Stimulated activated effector memory CD8-positive, alpha-beta T cell treated with anti-CD3 and anti-CD28 coated beads, Interleukin-12 subunit alpha, Interleukin-12 subunit beta, amount 100 ng/mL, for 72 hours (primary cell): Measurements from ENCODE around the gene CCDC171.
"Not testable (repeated sequence)": the region's sequence is repeated elsewhere in the genome, so short reads cannot be mapped to it uniquely, and the experiment has no call there.

Experiments used
- ATAC-seq: fragments of 150-1000 bp; cut with Tn5 transposase; 2 replicates; pipeline ENCODE4 v1.10.0; 2021
- DNase-seq, 2 donors: peaks; one replicate each; pipeline ENCODE4 v3.0.0; 2021 to 2022; ENCODE audit warnings: low spot score in 2 of 2
- H3K27ac Mint-ChIP-seq: one replicate; pipeline ENCODE4 v1.8.0; 2022; ENCODE audit warnings: mild to moderate bottlenecking, mixed read lengths
- H3K36me3 Mint-ChIP-seq: one replicate; pipeline ENCODE4 v1.8.0; 2022; ENCODE audit warnings: mild to moderate bottlenecking, mixed read lengths
- H3K4me1 Mint-ChIP-seq: one replicate; pipeline ENCODE4 v1.8.0; 2022; ENCODE audit warnings: mixed read lengths
- H3K4me3 Mint-ChIP-seq: one replicate; pipeline ENCODE4 v1.8.0; 2022; ENCODE audit warnings: mild to moderate bottlenecking, mixed read lengths
- H3K9me3 Mint-ChIP-seq: one replicate; pipeline ENCODE4 v1.8.0; 2022; ENCODE audit warnings: mixed read lengths

CCDC171 gene

DNA sequence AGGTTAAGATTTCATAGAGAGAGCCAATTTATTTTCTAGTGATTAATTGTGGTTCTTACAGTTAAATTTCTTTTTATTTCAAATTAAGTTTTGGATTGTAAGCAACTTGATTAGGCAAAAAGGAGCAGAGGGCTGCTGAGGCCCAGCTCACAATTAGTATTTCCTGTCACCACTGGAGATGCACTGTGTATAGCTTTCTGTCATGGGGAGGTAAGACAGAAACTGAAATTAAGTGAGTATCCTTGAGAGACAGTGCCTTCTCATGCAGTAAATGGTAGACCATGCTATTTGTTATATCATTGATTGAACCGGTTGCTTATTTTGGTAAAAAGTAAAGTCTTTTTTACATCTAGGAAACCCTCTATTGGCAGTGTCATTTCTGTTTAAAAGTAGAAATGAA is 190.7 kb downstream of the CCDC171 start:
- H3K4me3 Mint-ChIP-seq = no peak overlapping the region
- no peaks in the 10 kb centered on the region for H3K36me3 Mint-ChIP-seq
- no peak overlapping the region for H3K27ac Mint-ChIP-seq
- H3K4me1 Mint-ChIP-seq = no peaks in the 10 kb centered on the region
- DNase-seq (no peak), ATAC-seq (no peak)
- peaks cover 7% of the 10 kb centered on the region for H3K9me3 Mint-ChIP-seq

DNA sequence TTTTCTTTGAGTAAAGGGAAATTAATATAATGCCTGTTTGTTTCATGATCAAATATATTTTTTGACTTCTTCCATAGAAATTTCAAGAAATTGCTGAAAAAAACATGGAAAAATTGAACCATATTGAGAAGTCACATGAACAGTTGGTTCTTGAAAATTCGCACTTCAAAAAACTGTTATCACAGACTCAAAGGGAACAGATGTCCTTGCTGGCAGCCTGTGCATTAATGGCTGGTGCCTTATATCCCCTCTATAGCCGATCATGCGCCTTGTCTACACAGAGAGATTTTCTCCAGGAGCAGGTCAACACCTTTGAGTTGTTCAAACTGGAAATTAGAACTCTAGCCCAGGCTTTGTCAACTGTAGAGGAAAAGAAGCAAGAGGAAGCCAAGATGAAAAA is 191.4 kb downstream of the CCDC171 start:
- no peak overlapping the region for H3K4me3 Mint-ChIP-seq
- H3K9me3 Mint-ChIP-seq = peaks cover 7% of the 10 kb centered on the region
- H3K4me1 Mint-ChIP-seq = no peaks in the 10 kb centered on the region
- ATAC-seq (no peak), DNase-seq (no peak)
- no peak overlapping the region for H3K27ac Mint-ChIP-seq
- H3K36me3 Mint-ChIP-seq = no peaks in the 10 kb centered on the region

DNA sequence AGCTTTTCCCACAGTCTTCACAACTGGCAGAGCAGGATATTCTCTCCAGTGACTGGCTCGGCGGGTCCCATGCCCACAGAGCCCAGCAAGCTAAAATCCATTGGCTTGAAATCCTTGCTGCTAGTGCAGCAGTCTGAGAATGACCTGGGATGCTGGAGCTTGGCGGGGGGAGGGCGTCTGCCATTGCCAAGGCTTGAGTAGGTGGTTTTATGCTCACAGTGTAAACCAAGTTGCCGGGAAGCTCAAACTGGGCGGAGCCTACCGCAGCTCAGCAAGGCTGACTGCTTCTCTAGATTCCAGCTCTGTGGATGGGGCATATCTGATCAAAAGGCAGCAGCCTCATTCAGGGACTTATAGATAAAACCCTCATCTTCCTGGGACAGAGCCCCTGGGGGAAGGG is 194.1 kb downstream of the CCDC171 start:
- Mint-ChIP-seq H3K27ac (no peak overlapping the region), H3K4me3 (no peak overlapping the region)
- no peak for ATAC-seq

DNA sequence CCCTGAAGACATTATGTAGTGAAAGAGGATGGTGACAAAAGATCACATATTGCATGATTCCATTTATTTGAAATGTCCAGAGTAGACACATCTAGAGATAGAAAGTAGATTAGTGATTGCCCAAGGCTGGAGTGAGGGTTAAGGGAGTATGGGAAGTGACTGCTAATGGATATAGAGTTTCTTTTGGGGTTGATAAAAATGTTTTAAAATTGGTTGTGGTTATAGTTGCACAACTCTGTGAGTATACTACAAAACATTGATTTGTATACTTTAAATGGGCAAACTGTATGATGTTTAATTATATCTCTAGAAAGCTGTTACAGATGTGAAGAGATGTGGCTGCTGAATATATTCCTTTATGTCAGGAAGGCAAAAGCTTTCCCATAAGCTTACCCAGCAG is 202.8 kb downstream of the CCDC171 start:
- no peak for ATAC-seq
- no peak overlapping the region for H3K4me3 Mint-ChIP-seq
- DNase-seq = no peak
- H3K27ac Mint-ChIP-seq = no peak overlapping the region
- no peaks in the 10 kb centered on the region for H3K4me1 Mint-ChIP-seq
- no peaks in the 10 kb centered on the region for H3K36me3 Mint-ChIP-seq
- peaks cover 2% of the 10 kb centered on the region for H3K9me3 Mint-ChIP-seq

More for the DNA sequence above, 194.1 kb downstream of the CCDC171 start:
- Mint-ChIP-seq H3K36me3 (no peaks in the 10 kb centered on the region), H3K9me3 (peaks cover 7% of the 10 kb centered on the region), H3K4me1 (no peaks in the 10 kb centered on the region)
- no peak for DNase-seq

DNA sequence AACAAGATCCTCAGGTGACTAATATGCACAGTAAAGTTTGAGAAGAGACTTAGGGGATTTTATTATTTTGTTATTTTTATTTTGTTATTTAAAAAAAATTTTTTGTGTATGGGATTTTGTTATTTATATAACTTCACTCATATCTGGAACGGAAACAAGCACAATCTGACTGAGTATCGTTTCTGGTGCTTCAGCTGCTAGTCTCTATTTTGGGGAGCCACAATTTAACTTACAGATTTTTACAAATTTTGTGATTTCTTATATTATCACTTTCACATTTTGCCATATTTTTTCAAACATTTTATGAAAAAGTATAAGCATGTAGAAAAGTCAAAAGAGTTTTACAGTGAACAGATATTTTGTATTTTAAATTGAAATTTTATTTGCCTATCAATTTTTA is 208.7 kb downstream of the CCDC171 start:
- no peaks in the 10 kb centered on the region for H3K36me3 Mint-ChIP-seq
- H3K4me3 Mint-ChIP-seq = no peak overlapping the region
- no peak overlapping the region for H3K27ac Mint-ChIP-seq
- no peak for ATAC-seq
- peaks cover 2% of the 10 kb centered on the region for H3K9me3 Mint-ChIP-seq
- DNase-seq = no peak
- H3K4me1 Mint-ChIP-seq = no peaks in the 10 kb centered on the region

DNA sequence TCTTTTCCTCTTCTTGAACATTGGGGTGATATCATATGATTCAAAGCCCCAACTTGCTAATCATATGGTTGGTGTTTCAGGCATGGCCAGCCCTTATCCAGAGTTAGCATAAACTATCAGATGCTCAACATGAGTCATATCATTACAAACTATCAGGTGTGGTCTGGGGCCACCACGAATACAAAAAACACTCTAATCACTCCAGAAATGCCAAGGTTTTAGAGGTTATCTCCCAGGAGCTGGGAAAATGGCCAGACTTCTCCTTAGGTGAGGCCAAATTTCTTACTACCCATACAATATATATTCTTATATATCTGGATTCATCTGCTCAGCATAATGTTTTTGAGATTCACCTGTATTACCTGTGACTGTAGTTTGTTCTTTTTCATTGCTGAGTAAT is 210.5 kb downstream of the CCDC171 start:
- Mint-ChIP-seq H3K27ac (no peak overlapping the region), H3K36me3 (no peaks in the 10 kb centered on the region), H3K4me3 (no peak overlapping the region), H3K9me3 (no peaks in the 10 kb centered on the region), H3K4me1 (no peaks in the 10 kb centered on the region)
- DNase-seq (no peak), ATAC-seq (no peak)

DNA sequence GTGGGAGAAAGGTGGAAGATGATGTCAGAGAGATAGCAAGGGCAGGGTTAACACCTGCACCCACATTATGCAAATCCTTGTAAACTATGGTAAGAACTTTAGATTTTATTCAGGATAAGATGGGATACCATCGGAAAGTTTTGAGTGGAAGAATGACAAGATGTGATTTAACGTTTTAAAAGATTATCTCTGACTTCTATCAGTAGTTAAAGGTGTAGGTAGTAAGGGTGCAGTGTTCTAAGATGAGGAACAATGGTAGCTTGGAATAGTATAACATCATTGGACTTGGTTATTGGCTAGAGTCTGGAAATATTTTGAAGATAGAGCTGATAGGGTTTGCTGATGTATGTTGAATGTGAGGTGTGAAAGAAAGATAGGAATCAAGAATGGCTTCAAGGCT is 211.3 kb downstream of the CCDC171 start:
- DNase-seq (no peak), ATAC-seq (no peak)
- Mint-ChIP-seq H3K4me3 (no peak overlapping the region), H3K36me3 (no peaks in the 10 kb centered on the region), H3K4me1 (no peaks in the 10 kb centered on the region), H3K9me3 (no peaks in the 10 kb centered on the region), H3K27ac (no peak overlapping the region)

DNA sequence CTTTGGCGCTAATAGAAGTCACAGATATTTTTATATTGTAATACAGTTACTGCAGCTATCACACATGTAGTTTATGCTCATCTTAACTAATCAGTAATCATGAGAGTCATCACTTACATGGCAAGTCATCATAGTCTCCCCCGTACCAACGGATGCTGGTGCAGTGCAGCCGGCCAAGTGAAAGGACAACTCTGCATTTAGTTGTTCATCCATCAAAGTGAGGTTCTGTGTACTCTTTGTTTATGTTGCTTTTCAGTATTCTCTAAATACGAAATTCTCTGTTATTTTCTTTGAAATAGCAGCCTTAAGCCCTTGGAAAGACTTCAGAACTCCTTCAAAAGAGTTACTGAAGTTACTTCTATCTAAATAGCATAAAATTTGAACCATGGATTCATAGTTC is 216.7 kb downstream of the CCDC171 start:
- no peak for DNase-seq

DNA sequence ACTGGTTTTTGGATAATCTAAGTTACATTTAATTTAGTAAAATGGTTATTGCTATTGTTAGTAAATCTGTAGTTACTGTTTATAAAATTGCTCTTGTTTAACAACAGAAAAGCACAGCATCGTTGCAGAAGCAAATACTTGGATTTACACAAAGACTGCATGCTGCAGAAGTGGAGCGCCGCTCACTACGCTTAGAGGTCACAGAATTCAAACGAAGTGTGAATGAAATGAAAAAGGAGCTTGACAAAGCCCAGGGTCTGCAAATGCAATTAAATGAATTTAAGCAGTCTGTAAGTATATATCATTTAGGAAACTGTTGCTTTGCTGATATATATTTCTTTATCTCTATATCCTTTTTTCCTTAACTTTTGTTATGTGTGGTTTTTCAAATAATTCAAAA is 226.0 kb downstream of the CCDC171 start:
- H3K9me3 Mint-ChIP-seq = no peaks in the 10 kb centered on the region
- H3K36me3 Mint-ChIP-seq = no peaks in the 10 kb centered on the region
- DNase-seq (no peak), ATAC-seq (no peak)
- no peak overlapping the region for H3K4me3 Mint-ChIP-seq
- H3K4me1 Mint-ChIP-seq = no peaks in the 10 kb centered on the region
- no peak overlapping the region for H3K27ac Mint-ChIP-seq

More for the DNA sequence above, 216.7 kb downstream of the CCDC171 start:
- no peaks in the 10 kb centered on the region for H3K4me1 Mint-ChIP-seq
- H3K9me3 Mint-ChIP-seq = no peaks in the 10 kb centered on the region
- ATAC-seq = no peak
- H3K4me3 Mint-ChIP-seq = no peak overlapping the region
- H3K36me3 Mint-ChIP-seq = no peaks in the 10 kb centered on the region
- no peak overlapping the region for H3K27ac Mint-ChIP-seq

DNA sequence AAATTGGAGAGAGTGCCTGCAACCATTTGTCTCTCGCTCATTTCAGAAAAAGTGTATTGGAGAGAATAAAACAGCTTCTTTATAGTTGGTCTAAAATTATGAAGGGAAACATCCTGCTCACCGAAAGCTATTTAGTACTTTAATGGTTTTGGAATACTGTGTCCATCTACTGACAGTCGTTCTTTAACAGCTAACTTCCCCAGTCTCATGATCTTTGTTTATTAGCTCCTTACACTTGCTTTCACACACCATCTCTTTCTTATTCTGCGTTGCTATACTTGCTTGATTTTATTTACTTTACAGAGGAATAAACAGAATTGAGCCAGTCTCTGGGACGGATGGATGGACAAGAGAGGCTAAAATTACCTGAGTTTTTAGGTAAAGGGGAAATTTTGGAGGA is 229.3 kb downstream of the CCDC171 start:
- H3K36me3 Mint-ChIP-seq = no peaks in the 10 kb centered on the region
- H3K4me1 Mint-ChIP-seq = no peaks in the 10 kb centered on the region
- H3K4me3 Mint-ChIP-seq = no peak overlapping the region
- H3K9me3 Mint-ChIP-seq = no peaks in the 10 kb centered on the region
- H3K27ac Mint-ChIP-seq = no peak overlapping the region
- no peak for ATAC-seq
- no peak for DNase-seq

DNA sequence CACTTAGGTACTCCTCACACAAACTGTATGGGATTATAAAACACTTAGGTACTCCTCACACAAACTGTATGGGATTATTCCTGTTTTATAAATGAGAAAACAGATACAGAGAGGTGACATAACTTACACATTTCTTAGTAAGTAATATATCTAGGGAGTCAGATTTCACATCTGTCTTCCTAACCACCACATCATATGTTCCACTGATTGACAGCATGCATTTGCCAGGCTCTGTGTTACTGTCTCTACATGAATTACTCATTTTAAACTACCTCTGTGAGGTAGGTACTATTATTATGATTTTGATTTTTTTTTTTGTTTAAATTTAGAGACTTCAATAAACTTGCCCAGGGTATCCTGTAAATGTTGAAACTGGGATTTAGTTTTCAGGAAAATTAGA is 232.7 kb downstream of the CCDC171 start:
- no peaks in the 10 kb centered on the region for H3K4me1 Mint-ChIP-seq
- H3K4me3 Mint-ChIP-seq = no peak overlapping the region
- ATAC-seq (no peak), DNase-seq (no peak)
- no peaks in the 10 kb centered on the region for H3K36me3 Mint-ChIP-seq
- no peak overlapping the region for H3K27ac Mint-ChIP-seq
- H3K9me3 Mint-ChIP-seq = peaks cover 2% of the 10 kb centered on the region

DNA sequence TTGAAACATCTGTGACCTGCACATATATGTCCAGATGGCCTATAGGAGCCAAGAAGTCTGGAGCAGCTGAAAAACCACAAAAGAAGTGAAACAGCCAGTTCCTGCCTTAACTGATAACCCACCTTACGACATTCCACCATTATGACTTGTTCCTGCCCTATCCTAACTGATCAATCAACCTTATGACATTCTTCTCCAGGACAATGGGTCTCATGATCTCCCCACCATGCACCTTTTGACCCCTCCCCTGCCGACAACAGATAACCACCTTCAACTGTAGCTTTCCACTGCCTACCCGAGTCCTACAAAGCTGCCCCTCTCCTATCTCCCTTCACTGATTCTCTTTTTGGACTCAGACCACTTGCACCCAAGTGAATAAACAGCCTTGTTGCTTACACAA is 233.8 kb downstream of the CCDC171 start:
- no peak overlapping the region for H3K4me3 Mint-ChIP-seq

DNA sequence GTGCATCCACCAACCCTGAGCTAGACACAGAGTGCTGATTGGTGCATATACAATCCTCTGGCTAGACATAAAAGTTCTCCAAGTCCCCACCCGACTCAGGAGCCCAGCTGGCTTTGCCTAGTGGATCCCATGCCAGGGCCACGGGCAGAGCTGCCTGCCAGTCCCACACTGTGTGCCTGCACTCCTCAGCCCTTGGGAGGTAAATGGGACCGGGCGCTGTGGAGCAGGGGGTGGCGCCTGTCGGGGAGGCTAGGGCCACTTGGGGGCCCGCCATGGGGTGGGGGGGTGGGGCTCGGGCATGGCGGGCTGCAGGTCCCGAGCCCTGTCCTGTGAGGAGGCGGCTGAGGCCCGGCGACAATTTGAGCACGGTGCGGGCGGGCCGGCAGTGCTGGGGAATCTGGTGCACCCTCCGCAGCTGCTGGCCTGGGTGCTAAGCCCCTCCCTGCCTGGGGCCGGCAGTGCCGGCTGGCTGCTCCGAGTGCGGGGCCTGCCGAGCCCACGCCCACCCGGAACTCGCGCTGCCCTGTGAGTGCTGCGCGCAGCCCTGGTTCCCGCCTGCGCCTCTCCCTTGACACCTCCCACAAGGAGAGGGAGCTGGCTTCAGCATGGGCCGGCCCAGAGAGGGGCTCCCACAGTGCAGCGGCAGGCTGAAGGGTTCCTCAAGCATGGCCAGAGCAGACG is 257.5 kb downstream of the CCDC171 start:
- H3K4me1 Mint-ChIP-seq, H3K36me3 Mint-ChIP-seq, DNase-seq, H3K4me3 Mint-ChIP-seq, H3K27ac Mint-ChIP-seq, ATAC-seq: not testable (repeated sequence)
- peaks cover 28% of the 10 kb centered on the region for H3K9me3 Mint-ChIP-seq

More for the DNA sequence above, 233.8 kb downstream of the CCDC171 start:
- no peaks in the 10 kb centered on the region for H3K36me3 Mint-ChIP-seq
- no peak overlapping the region for H3K27ac Mint-ChIP-seq
- DNase-seq (no peak), ATAC-seq (no peak)
- peaks cover 2% of the 10 kb centered on the region for H3K9me3 Mint-ChIP-seq
- H3K4me1 Mint-ChIP-seq = no peaks in the 10 kb centered on the region

DNA sequence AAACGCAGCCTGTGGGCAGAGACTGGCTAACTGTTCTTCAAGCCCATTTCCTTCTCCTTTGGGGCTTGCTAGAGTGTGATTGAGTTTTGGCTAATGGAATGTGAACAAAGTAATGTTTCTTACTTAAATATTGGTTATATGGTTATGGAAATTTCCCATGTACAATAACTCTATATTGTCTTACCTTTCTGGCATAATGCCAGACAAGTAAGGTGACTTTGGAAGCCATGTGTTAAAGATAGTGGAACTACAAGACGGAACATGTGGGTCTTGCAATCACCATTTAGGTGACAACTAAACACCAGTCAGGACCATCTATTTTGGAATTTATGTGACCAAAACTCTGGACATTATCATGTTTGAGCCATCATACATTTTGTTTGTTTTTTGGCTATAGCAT is 260.2 kb downstream of the CCDC171 start:
- DNase-seq (no peak), ATAC-seq (no peak)
- Mint-ChIP-seq H3K9me3 (peaks cover 17% of the 10 kb centered on the region), H3K27ac (no peak overlapping the region), H3K4me3 (no peak overlapping the region), H3K4me1 (no peaks in the 10 kb centered on the region), H3K36me3 (no peaks in the 10 kb centered on the region)

DNA sequence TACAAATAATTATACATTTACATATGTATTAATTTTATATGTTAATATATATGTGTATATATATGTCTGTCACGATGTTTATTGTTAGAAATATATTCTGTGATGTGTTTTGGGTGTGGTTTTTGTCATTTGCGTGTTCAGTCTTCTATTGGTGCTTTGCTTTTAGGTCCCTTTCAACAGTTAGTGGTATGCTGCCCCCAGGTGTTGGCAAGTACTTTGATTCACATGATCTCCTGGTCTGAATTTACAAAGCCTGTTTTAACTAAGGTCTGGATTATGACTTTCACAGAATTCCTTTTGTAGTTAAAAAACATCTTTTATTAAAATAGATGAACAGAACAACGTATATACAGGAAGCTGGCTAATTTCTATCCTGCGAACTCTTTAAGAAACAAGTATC is 271.5 kb downstream of the CCDC171 start:
- H3K27ac Mint-ChIP-seq = no peak overlapping the region
- no peak for DNase-seq
- H3K9me3 Mint-ChIP-seq = peaks cover 5% of the 10 kb centered on the region
- no peaks in the 10 kb centered on the region for H3K4me1 Mint-ChIP-seq
- H3K36me3 Mint-ChIP-seq = no peaks in the 10 kb centered on the region
- H3K4me3 Mint-ChIP-seq = no peak overlapping the region
- no peak for ATAC-seq

DNA sequence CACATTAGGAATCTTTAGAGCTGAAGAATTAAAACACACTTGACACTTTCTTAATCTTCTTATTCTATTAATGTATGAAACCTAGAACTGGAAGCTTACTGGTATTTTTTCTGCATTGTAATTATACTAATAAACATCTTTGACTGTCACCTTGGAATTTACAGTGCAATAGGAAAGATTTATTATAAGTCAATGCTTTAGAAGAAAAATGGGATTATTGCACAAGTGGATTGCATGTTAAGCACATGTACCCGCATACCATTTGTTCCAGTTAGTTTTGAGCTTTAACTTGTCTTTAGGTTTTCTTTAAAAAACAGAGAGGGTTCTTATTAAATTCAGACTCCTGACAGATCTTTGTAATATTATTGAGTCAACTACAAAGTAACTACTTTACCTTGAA is 278.5 kb downstream of the CCDC171 start:
- Mint-ChIP-seq H3K4me1 (no peaks in the 10 kb centered on the region), H3K9me3 (peaks cover 5% of the 10 kb centered on the region), H3K4me3 (no peak overlapping the region), H3K36me3 (no peaks in the 10 kb centered on the region), H3K27ac (no peak overlapping the region)
- DNase-seq (no peak), ATAC-seq (no peak)

DNA sequence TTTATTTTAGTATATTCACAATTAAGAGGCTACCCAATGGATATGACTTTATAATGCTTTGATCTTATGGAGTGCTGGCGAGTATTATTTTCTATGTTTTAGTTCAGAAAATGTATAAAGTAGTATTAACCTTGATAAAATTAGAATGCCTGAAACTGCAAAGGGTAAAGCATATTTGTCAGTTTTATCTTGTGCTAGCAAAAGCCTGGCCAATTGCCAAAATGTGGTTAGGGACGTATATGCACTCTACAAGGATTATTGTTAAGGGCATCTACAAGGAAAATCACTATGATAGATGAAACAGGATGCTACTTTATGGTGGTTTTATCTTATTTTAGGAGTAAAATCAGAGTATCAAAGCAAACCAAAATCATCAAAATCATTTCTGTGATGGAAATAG is 281.7 kb downstream of the CCDC171 start:
- no peaks in the 10 kb centered on the region for H3K9me3 Mint-ChIP-seq
- no peak overlapping the region for H3K4me3 Mint-ChIP-seq
- H3K4me1 Mint-ChIP-seq = no peaks in the 10 kb centered on the region
- DNase-seq (no peak), ATAC-seq (no peak)
- no peak overlapping the region for H3K27ac Mint-ChIP-seq
- H3K36me3 Mint-ChIP-seq = no peaks in the 10 kb centered on the region
